ENCODE measurements around the gene EBF3. TPM values are rescaled to one million over a fixed set of nuclear protein-coding genes. Genes with fewer than 3 reads are reported as not detected.

Gene EBF3
- total and polyA plus RNA-seq, 10 donors: 0.02 to 0.20 (median 0.13) TPM; not detected in 6

GRCh38 chr10:129887986-129888783, 75.9 kb downstream of the EBF3 start:
- intact Hi-C loops (cut with DNase I; ENCODE audit: low total_unique reads): no loop called here
- peaks cover 0 to 7% (median 0%) of the 10 kb centered on the region in 7 donors for H3K27me3 ChIP-seq (replicated peaks in 1 of 7)
- DNase-seq: no peak
- H3K9me3 ChIP-seq: no peaks in the 10 kb centered on the region
- WGBS, 5 donors: 94 to 96% (median 94%) methylated on average over 35 of the region's 35 CpGs
- TF ChIP-seq CTCF (IDR thresholded peaks at IDR 0.05 in 8 of 11, conservative IDR thresholded peaks at IDR 0.05 in 3 of 11): no peak
- no peak for TF ChIP-seq POLR2A (IDR thresholded peaks at IDR 0.05)
- TF ChIP-seq POLR2AphosphoS5 (IDR thresholded peaks at IDR 0.05): no peak
- no peaks in the 10 kb centered on the region for H3K4me1 ChIP-seq
- no peak overlapping the region for H3K27ac ChIP-seq
- no peaks in the 10 kb centered on the region for H3K36me3 ChIP-seq
- H3K4me3 ChIP-seq: no peak overlapping the region

GRCh38 chr10:129887381-129887905, 76.6 kb downstream of the EBF3 start:
- DNase-seq: no peak
- Histone ChIP-seq H3K4me1 (no peaks in the 10 kb centered on the region), H3K27me3 (replicated peaks in 1 of 7) (peaks cover 0 to 7% (median 0%) of the 10 kb centered on the region in 7 donors), H3K4me3 (no peak overlapping the region), H3K36me3 (no peaks in the 10 kb centered on the region), H3K27ac (no peak overlapping the region), H3K9me3 (no peaks in the 10 kb centered on the region)
- 91 to 97% (median 93%) methylated on average over 13 of the region's 13 CpGs for WGBS, 5 donors
- intact Hi-C loops (cut with DNase I; ENCODE audit: low total_unique reads): no loop called here
- no peak for TF ChIP-seq CTCF (IDR thresholded peaks at IDR 0.05 in 8 of 11, conservative IDR thresholded peaks at IDR 0.05 in 3 of 11)
- TF ChIP-seq POLR2A (IDR thresholded peaks at IDR 0.05): no peak
- no peak for TF ChIP-seq POLR2AphosphoS5 (IDR thresholded peaks at IDR 0.05)

GRCh38 chr10:129886263-129886662, 77.8 kb downstream of the EBF3 start:
- no peak for DNase-seq
- Histone ChIP-seq H3K4me1 (no peaks in the 10 kb centered on the region), H3K36me3 (no peaks in the 10 kb centered on the region), H3K27ac (no peak overlapping the region), H3K4me3 (no peak overlapping the region), H3K27me3 (replicated peaks in 1 of 7) (peaks cover 0 to 5% (median 0%) of the 10 kb centered on the region in 7 donors), H3K9me3 (no peaks in the 10 kb centered on the region)
- 80 to 93% (median 87%) methylated on average over 9 of the region's 9 CpGs for WGBS, 5 donors
- intact Hi-C loops (cut with DNase I; ENCODE audit: low total_unique reads): no loop called here
- no peak for TF ChIP-seq POLR2AphosphoS5 (IDR thresholded peaks at IDR 0.05)
- no peak for TF ChIP-seq POLR2A (IDR thresholded peaks at IDR 0.05)
- TF ChIP-seq CTCF (IDR thresholded peaks at IDR 0.05 in 8 of 11, conservative IDR thresholded peaks at IDR 0.05 in 3 of 11): no peak

- Histone ChIP-seq H3K27me3 (replicated peaks in 1 of 7) (peaks cover 0 to 5% (median 0%) of the 10 kb centered on the region in 7 donors), H3K4me1 (no peaks in the 10 kb centered on the region), H3K36me3 (no peaks in the 10 kb centered on the region), H3K9me3 (no peaks in the 10 kb centered on the region), H3K4me3 (no peak overlapping the region), H3K27ac (no peak overlapping the region)
- TF ChIP-seq POLR2A (IDR thresholded peaks at IDR 0.05) (no peak), POLR2AphosphoS5 (IDR thresholded peaks at IDR 0.05) (no peak)
- intact Hi-C loops (cut with DNase I; ENCODE audit: low total_unique reads): no loop called here
- WGBS, 5 donors: 87 to 94% (median 91%) methylated on average over 8 of the region's 8 CpGs
- no peak for DNase-seq
Measured at GRCh38 chr10:129885526-129885925, 78.5 kb downstream of the EBF3 start.
